ENCODE measurements around the gene RNASEH1. TPM values are rescaled to one million over a fixed set of nuclear protein-coding genes. Genes with fewer than 3 reads are reported as not detected.
"Not testable (repeated sequence)": the region's sequence is repeated elsewhere in the genome, so short reads cannot be mapped to it uniquely, and the experiment has no call there.

The RNASEH1 gene
- polyA plus RNA-seq, 3 donors = 18.5 to 19.8 (median 19.7) TPM

- DNase-seq (ENCODE audit: extremely low read depth in 1 of 11, low read depth in 9 of 11, low spot score in 4 of 11) = no peak
Measured at GRCh38 chr2:3504741-3505140, 53.4 kb downstream of the RNASEH1 start.

DNA sequence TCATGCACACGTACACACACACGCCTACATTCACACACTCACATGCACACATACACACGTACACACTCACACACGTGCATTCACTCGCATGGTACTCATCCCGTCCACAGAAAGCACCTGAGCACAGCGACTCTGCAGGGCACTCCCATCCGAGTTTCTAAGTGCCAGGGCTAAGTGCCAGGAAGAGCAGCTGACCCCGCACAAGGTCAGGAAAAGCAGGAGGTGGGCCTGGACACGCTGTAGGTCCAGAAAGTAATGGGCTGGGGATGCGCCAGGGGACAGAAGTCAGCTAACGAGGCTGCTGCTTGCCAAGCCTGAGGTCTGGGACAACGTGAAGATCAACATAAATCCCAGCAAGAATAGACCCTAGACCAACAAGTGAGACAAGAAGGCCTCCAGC lies 54.6 kb downstream of the RNASEH1 start:
- no peak for DNase-seq (ENCODE audit: extremely low read depth in 1 of 11, low read depth in 9 of 11, low spot score in 4 of 11)

DNA sequence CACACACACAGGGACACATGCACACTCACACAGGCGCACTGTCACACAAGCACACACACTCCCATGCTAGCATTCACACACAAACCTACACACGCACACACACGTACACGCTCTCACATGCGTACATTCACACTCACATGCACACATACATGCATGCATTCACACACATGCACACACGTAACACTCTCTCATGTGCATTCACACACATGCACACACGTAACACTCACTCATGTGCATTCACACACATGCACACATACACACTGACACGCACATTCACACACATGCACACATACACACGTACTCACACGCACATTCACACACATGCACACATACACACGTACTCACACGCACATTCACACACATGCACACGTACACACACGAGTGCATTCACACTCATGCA lies 55.1 kb downstream of the RNASEH1 start:
- DNase-seq (ENCODE audit: extremely low read depth in 1 of 11, low read depth in 9 of 11, low spot score in 4 of 11) = no peak

GRCh38 chr2:3500326-3500899 lies 57.7 kb downstream of the RNASEH1 start:
- DNase-seq (ENCODE audit: extremely low read depth in 1 of 11, low read depth in 9 of 11, low spot score in 4 of 11) = no peak

DNA sequence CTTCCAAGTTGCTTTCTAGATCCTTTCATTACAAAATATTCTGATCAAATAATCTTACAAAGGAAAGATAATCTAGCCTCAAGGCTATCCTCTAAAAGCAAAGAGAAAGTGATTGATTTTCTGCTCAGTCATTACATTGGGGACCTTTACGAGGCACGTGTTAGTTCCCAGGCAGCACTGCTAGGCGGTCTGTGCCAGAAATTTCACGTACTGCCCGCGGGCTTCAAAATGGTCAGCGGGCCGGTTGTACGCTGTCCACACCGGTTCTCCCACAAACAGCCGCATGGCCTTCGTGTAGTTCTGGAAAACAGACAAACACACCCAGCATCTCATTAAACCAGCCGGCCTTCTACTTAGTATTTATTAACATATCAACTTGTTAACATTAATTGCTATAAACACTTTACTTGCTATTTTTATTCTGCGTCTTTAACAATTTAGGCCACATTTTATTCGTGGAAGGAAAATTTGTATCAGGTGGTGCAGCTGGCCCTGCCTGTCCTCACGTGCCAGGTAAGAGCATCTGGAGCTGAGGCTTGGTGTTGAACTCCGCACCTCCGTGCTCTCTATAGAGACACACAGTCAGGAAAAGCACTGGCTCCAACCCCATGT lies 59.2 kb downstream of the RNASEH1 start:
- DNase-seq (ENCODE audit: extremely low read depth in 1 of 11, low read depth in 9 of 11, low spot score in 4 of 11) = no peak

- DNase-seq (ENCODE audit: extremely low read depth in 1 of 11, low read depth in 9 of 11, low spot score in 4 of 11) = not testable (repeated sequence)
Measured at GRCh38 chr2:3496708-3497080, 61.4 kb downstream of the RNASEH1 start.

Other genes starting within 250 kb of the RNASEH1 start
- 10 to 100 TPM; 20.9 to 27.1 (median 26.0) TPM for gene EIPR1, start 180.5 kb downstream of the RNASEH1 start, polyA plus RNA-seq (ENCODE audit: insufficient read length in 3 of 3)
- 100 to 1,000 TPM in 1 of 3 donors, 10 to 100 TPM in 2; 66.4 to 102 (median 76.2) TPM for gene TRAPPC12, start 178.6 kb downstream of the RNASEH1 start, polyA plus RNA-seq (ENCODE audit: insufficient read length in 3 of 3)
- gene ADI1, start 38.8 kb downstream of the RNASEH1 start, polyA plus RNA-seq (ENCODE audit: insufficient read length in 3 of 3) = 10 to 100 TPM; 69.5 to 72.3 (median 70.5) TPM
- gene RPS7, start 16.9 kb upstream of the RNASEH1 start, polyA plus RNA-seq (ENCODE audit: insufficient read length in 3 of 3) = 1,000 to 10,000 TPM; 1,508 to 1,808 (median 1,764) TPM
- 1 to 10 TPM; 1.5 to 3.0 (median 1.7) TPM for gene COLEC11, start 36.8 kb upstream of the RNASEH1 start, polyA plus RNA-seq (ENCODE audit: insufficient read length in 3 of 3)
- gene ALLC, start 99.9 kb upstream of the RNASEH1 start, polyA plus RNA-seq (ENCODE audit: insufficient read length in 3 of 3) = not detected
- under 1 TPM in 2 of 3 donors, not detected in 1; 0.32 to 0.56 TPM for gene DCDC2C, start 145.2 kb upstream of the RNASEH1 start, polyA plus RNA-seq (ENCODE audit: insufficient read length in 3 of 3)